Bronchial epithelial cell (primary cell): ENCODE data around the gene TAT. TPM values are rescaled to one million over a fixed set of nuclear protein-coding genes. Genes with fewer than 3 reads are reported as not detected.

Experiments used
- DNase-seq: peaks from one replicate; pipeline ENCODE4 v3.0.0-alpha.2; 2010; ENCODE audit warnings: low read depth
- FAIRE-seq: peaks from 2 replicates; lab custom pipeline; 2011; peaks lifted over from hg19 to GRCh38; lab: Jason Lieb, UNC
- H3K27me3 ChIP-seq: 2 replicates; pipeline ENCODE4 v1.5.1; 2011; ENCODE audit warnings: low read length; ENCODE audit not compliant: control insufficient read depth, insufficient read depth
- H3K36me3 ChIP-seq: 2 replicates; pipeline ENCODE4 v1.5.1; 2011; ENCODE audit warnings: low read length; ENCODE audit not compliant: control insufficient read depth, insufficient read depth
- H3K4me3 ChIP-seq: 2 replicates; pipeline ENCODE4 v1.5.1; 2011; ENCODE audit warnings: mild to moderate bottlenecking, low read depth, low read length, control low read depth
- CTCF ChIP-seq: IDR thresholded peaks from 2 replicates; pipeline ENCODE4 v1.5.1; 2011; ENCODE audit warnings: mild to moderate bottlenecking, moderate library complexity, low read length, control low read depth, inconsistent platforms; ENCODE audit not compliant: insufficient read depth, severe bottlenecking
- total RNA-seq: library from RNA; depleted of rRNA; stranded (reverse); fragments of >200 nt; gene quantifications from 2 replicates; pipeline ENCODE4 v1.2.1, GENCODE V29; 2014

The TAT gene
- total RNA-seq, 1 donor from 2014 or later: not detected

DNA sequence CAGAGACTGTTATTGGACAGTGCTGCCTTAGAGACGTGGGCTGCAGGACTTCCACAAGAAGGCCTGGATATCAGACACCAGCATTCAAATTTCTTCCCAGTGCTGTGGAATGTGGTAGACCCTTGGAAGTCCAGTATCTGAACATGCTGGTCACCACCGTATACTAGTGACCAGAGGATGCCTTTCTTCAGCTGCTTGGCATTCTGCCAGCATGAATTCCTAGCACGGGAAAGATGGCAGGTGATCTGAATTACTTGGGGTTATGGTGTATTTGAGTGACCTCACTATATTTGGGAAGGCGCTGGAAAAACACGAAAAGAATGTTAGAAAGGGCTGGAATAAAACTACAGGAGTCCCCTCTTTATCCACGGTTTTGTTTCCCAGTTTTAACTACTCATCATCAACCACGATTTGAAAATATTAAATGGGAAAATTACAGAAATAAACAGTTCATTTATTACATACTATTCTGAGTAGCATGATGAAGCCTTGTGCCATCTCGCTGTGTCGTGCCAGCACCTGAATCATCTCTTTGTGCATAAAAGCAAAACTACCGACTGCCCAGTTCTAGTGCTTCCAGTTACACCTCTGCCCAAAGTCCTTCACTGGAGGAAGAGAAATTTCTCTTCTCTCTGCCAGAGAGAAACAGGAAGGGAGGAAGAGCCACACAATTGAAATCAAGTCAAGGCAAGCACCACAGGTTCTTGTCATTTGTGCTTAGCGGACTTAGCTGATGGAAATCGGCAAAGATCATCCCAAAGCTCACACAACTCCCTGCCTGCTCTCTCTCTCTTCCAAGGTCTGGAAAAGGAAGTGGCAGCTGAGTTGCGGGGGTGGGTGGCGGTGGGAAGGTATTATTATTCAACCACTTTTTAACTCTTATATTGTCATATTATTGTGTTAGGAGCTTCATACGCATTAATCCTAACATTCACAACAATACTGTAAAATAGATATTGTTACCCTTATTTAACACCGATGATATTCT is 52.0 kb downstream of the TAT start:
- peak; percentile 48 for DNase-seq
- no peak overlapping the region for H3K4me3 ChIP-seq
- H3K27me3 ChIP-seq: no peaks in the 10 kb centered on the region
- no peak for FAIRE-seq
- no peaks in the 10 kb centered on the region for H3K36me3 ChIP-seq
- no peak for TF ChIP-seq CTCF

DNA sequence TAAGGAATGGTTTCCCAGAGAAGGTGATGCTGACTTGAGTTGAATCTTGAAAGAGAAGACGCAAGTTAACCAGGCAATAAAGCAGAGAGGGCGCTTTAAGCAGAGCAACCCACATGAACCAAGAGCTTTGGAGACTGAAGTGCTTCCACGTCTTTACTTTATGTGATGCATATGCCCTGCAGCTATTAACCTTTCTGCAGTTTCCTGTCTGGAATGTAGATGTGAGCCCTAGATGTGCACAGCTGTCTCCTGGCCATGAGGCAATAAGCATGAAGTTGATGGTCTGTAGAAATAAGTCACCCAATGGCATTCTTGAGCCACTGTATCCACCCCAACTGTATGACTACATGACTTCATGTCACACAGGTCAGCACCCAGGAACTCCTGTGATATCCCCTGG is 56.3 kb downstream of the TAT start:
- TF ChIP-seq CTCF: no peak
- FAIRE-seq (peak; percentile 28), DNase-seq (peak; percentile 71)
- no peaks in the 10 kb centered on the region for H3K36me3 ChIP-seq
- no peak overlapping the region for H3K4me3 ChIP-seq
- H3K27me3 ChIP-seq: no peaks in the 10 kb centered on the region

Other genes with a start within 250 kb of the TAT start
- gene CALB2, start 218.4 kb downstream of the TAT start, total RNA-seq: 0.26 and 2.2 TPM in 2 replicates
- gene TLE7, start 135.0 kb downstream of the TAT start, total RNA-seq: not detected in 2 replicates
- 7.9 and 8.1 TPM in 2 replicates for gene ZNF23, start 114.8 kb downstream of the TAT start, total RNA-seq
- gene ZNF19, start 87.8 kb downstream of the TAT start, total RNA-seq: 2.6 and 3.2 TPM in 2 replicates
- gene CHST4, start 50.7 kb downstream of the TAT start, total RNA-seq: under 0.01 and 0.26 TPM in 2 replicates
- gene MARVELD3, start 49.1 kb upstream of the TAT start, total RNA-seq: 16.6 and 21.3 TPM in 2 replicates
- 2.6 and 4.0 TPM in 2 replicates for gene PHLPP2, start 147.6 kb upstream of the TAT start, total RNA-seq
- 29.5 and 45.8 TPM in 2 replicates for gene AP1G1, start 231.7 kb upstream of the TAT start, total RNA-seq